PFSK-1 (cell line): ENCODE data around the gene FSTL4.

ENCODE experiments used
- FOXP2 ChIP-seq: optimal IDR thresholded peaks from 2 replicates; pipeline ENCODE3; 2011; ENCODE audit warnings: borderline replicate concordance, control low read depth, inconsistent platforms; ENCODE audit not compliant: insufficient read depth; ENCODE audit errors: extremely low read length, extremely low read depth
- POLR2AphosphoS5 ChIP-seq: IDR thresholded peaks from 2 replicates; pipeline ENCODE4 v1.6.1; 2012; ENCODE audit warnings: low read depth, mild to moderate bottlenecking, control low read depth, low read length, moderate library complexity
- REST ChIP-seq, 2 experiments: IDR thresholded peaks; 2 replicates each; pipeline versions ENCODE4 v1.6.1 to v1.8.0; 2011 to 2012; ENCODE audit warnings: low read depth in 2 of 2, low read length in 2 of 2, control low read depth in 1 of 2, inconsistent platforms in 1 of 2, mild to moderate bottlenecking in 1 of 2, moderate library complexity in 1 of 2; ENCODE audit not compliant: insufficient read depth in 1 of 2
- SIN3A ChIP-seq: IDR thresholded peaks from 2 replicates; pipeline ENCODE4 v1.6.1; 2012; ENCODE audit warnings: mild to moderate bottlenecking, low read length, moderate library complexity, borderline replicate concordance; ENCODE audit not compliant: insufficient read depth
- TAF1 ChIP-seq: IDR thresholded peaks from 2 replicates; pipeline ENCODE4 v1.6.1; 2012; ENCODE audit warnings: low read length, control low read depth, borderline replicate concordance; ENCODE audit not compliant: insufficient read depth

The FSTL4 gene

DNA sequence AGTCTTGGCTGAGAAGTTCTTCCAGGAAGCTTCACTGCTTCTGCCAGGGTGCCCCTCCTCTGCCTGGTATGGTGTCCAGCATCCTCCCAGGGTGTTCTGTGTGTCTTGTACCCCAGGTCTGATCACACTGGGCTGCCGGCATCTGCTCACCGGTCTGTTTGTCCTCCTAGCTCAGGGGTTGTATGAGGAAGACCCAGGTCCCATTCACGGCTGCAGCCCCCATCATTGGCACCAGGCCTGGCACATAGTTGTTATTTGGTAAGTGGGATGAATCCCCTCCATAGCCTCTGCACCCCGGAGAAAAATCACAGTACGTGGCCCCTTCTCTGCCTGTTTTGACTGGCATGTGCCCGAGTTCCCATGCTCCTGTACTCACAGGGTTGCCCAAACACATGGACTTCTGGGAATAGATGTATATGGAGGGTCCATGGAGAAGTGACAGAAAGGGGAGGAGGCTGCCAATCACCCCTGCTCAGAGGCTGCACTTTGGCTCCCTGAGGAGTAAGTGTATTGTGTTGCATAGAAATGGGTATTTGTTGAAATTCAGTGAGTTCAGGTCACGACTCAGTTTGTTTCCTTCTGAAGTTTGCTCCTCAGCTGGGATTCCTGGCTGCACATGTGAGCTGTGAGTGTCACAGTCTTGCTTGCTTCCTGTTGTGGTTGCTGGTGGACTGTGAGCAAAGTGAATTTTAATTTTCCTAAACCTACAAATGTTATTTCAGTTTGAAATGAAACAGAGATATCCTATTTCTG lies 464.4 kb downstream of the FSTL4 start:
- no peak for TF ChIP-seq FOXP2
- no peak for TF ChIP-seq REST (IDR thresholded peaks at IDR 0.05; ENCODE audit: insufficient read depth in 1 of 2, low read depth in 2 of 2, low read length in 2 of 2)
- no peak for TF ChIP-seq TAF1
- no peak for TF ChIP-seq POLR2AphosphoS5
- TF ChIP-seq SIN3A, result no peak

DNA sequence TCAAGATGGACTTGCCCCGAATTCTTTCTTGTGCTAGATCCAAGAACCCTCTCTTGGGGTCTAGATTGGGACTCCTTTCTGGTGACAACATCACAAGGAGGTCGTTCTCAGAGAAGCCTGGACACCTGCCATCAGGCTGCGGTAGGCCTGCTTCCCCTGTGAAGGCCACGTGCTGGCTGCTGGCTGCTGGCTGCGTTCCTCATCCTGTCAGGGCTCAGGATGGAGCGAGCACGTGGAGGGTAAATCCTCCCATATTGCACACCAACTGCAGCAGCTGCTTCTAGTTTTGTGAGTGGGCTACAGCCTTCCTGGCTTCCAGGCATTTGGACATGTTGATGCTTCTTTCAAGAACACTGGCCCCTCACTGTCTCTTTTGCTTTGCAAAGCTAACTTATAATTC lies 464.9 kb downstream of the FSTL4 start:
- TF ChIP-seq TAF1, result no peak
- peak in 1 of 2 experiments; percentile 21; a peak in 1 of 4 replicates for TF ChIP-seq REST (IDR thresholded peaks at IDR 0.05; ENCODE audit: insufficient read depth in 1 of 2, low read depth in 2 of 2, low read length in 2 of 2)
- TF ChIP-seq FOXP2, result peak; percentile 65
- TF ChIP-seq SIN3A, result 0 out of 2 replicates have a peak, but pooled peaks have one; percentile 58
- no peak for TF ChIP-seq POLR2AphosphoS5
